Esophagus squamous epithelium (tissue), 5 donors: Measurements from ENCODE around the gene ANGPTL4. TPM values are rescaled to one million over a fixed set of nuclear protein-coding genes. Genes with fewer than 3 reads are reported as not detected.
"Not testable (repeated sequence)": the region's sequence is repeated elsewhere in the genome, so short reads cannot be mapped to it uniquely, and the experiment has no call there.

Source experiments
- DNase-seq: peaks from one replicate; lab custom pipeline; 2025; lab: John Stamatoyannopoulos, UW
- H3K27ac ChIP-seq, 4 donors: fragments of 200-600 bp; sonication (generic); one replicate each; pipeline ENCODE4 v1.5.1; 2016 to 2019; ENCODE audit warnings: mild to moderate bottlenecking in 1 of 4
- H3K27me3 ChIP-seq, 4 donors: fragments of 200-600 bp; sonication (generic); 1 replicate in 3 of 4; 2 replicates in 1 of 4; pipeline versions ENCODE4 v1.5.1 to v1.6.0; 2017 to 2021; ENCODE audit warnings: antibody characterized with exemption in 1 of 4
- H3K36me3 ChIP-seq, 3 donors: fragments of 200-600 bp; sonication (generic); one replicate each; pipeline ENCODE4 v1.5.1; 2016 to 2019
- H3K4me1 ChIP-seq, 3 donors: fragments of 200-600 bp; sonication (generic); one replicate each; pipeline ENCODE4 v1.5.1; 2017 to 2019
- H3K4me3 ChIP-seq, 4 donors: fragments of 200-600 bp; sonication (generic); 1 replicate in 3 of 4; 2 replicates in 1 of 4; pipeline ENCODE4 v1.5.1; 2016 to 2019; ENCODE audit warnings: mild to moderate bottlenecking in 2 of 4, moderate library complexity in 1 of 4
- H3K9me3 ChIP-seq, 3 donors: fragments of 200-600 bp; sonication (generic); one replicate each; pipeline ENCODE4 v1.5.1; 2016 to 2019
- POLR2A ChIP-seq, 4 donors: fragments of 450-650 bp; IDR thresholded peaks; one replicate each; pipeline ENCODE4 v1.6.1; 2017; ENCODE audit warnings: antibody characterized with exemption in 4 of 4, mild to moderate bottlenecking in 4 of 4, moderate library complexity in 3 of 4
- WGBS, 2 donors: methylation state at CpG; one replicate each; pipeline ENCODE4 v1.1.5; 2018; 5-methylcytosine and 5-hydroxymethylcytosine counted together
- intact Hi-C: fragments of 100-400 bp; cut with DNase I; formaldehyde crosslinking; loops from one replicate; pipeline ENCODE4 v1.15.0; 2022
- total RNA-seq, 4 donors: library from RNA; depleted of rRNA; stranded (reverse); fragments of >200 nt; gene quantifications; one replicate each; pipeline ENCODE4 v1.1.0, GENCODE V29; 2016
- TF ChIP-seq, protein P1 (sequence below), 6 experiments: fragments of 450-650 bp in 4 of 6; fragments of 200-600 bp in 2 of 6; sonication (generic) in 2 of 6; IDR thresholded peaks; one replicate each; pipeline ENCODE4 v1.5.1; 2016 to 2019; ENCODE audit warnings: antibody characterized with exemption in 6 of 6, mild to moderate bottlenecking in 4 of 6, moderate library complexity in 4 of 6
- donor health status: DM: yes; HTN: yes; CAD: no.

The ANGPTL4 gene
- total RNA-seq, 4 donors from 2014 or later = 17.0 to 37.1 (median 19.2) TPM

DNA sequence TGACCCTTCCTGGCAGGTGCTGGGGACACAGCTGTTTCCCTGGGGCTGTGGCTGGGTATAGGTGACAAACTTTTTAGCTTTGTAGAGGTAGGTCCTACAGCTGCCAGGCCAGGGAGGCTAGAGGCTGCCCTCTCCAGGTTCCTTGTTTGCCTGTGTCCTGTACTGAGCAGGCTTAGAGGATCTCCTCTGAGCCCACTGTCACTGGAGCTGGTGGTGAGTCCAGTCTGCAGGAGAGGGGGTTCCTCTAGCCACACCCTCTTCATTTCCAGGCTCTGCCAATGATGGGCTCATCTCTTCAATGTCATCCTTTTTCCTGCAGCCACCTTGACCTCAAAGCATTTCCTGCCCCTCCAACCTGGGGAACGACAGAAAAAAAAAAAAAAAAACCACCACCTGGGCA is 13.6 kb downstream of the ANGPTL4 start:
- TF ChIP-seq, protein P1, sequence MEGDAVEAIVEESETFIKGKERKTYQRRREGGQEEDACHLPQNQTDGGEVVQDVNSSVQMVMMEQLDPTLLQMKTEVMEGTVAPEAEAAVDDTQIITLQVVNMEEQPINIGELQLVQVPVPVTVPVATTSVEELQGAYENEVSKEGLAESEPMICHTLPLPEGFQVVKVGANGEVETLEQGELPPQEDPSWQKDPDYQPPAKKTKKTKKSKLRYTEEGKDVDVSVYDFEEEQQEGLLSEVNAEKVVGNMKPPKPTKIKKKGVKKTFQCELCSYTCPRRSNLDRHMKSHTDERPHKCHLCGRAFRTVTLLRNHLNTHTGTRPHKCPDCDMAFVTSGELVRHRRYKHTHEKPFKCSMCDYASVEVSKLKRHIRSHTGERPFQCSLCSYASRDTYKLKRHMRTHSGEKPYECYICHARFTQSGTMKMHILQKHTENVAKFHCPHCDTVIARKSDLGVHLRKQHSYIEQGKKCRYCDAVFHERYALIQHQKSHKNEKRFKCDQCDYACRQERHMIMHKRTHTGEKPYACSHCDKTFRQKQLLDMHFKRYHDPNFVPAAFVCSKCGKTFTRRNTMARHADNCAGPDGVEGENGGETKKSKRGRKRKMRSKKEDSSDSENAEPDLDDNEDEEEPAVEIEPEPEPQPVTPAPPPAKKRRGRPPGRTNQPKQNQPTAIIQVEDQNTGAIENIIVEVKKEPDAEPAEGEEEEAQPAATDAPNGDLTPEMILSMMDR (IDR thresholded peaks at IDR 0.05) = no peak
- TF ChIP-seq POLR2A (IDR thresholded peaks at IDR 0.05) = no peak
- intact Hi-C loops = no loop called here
- Histone ChIP-seq H3K27me3 (no peaks in the 10 kb centered on the region), H3K4me1 (peaks cover 0 to 8% (median 0%) of the 10 kb centered on the region in 3 donors), H3K9me3 (no peaks in the 10 kb centered on the region), H3K36me3 (peaks cover 0 to 51% (median 7%) of the 10 kb centered on the region in 3 donors), H3K4me3 (no peak overlapping the region), H3K27ac (no peak overlapping the region)
- DNase-seq = no peak
- no CpG with 5 or more reads among the region's 1 CpG for WGBS, 2 donors

DNA sequence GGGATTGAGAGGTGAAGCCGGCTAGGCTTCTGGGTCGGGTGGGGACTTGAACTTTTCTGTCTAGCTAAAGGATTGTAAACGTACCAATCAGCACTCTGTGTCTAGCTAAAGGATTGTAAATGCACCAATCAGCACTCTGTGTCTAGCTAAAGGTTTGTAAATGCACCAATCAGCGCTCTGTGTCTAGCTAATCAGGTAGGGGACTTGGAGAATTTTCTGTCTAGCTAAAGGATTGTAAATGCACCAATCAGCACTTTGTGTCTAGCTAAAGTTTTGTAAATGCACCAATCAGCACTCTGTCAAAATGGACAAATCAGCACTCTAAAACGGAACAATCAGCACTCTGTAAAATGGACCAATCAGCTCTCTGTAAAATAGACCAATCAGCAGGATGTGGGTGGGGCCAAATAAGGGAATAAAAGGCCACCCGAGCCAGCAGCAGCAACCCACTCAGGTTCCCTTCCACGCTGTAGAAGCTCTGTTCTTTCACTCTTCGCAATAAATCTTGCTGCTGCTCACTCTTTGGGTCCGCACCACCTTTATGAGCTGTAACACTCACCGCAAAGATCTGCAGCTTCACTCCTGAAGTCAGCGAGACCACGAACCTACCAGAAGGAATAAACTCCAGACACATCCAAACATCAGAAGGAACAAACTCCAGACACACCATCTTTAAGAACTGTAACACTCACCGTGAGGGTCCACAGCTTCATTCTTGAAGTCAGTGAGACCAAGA is 15.4 kb downstream of the ANGPTL4 start:
- H3K4me3 ChIP-seq, DNase-seq: not testable (repeated sequence)
- 94% methylated on average over 13 of the region's 13 CpGs for WGBS, 2 donors

DNA sequence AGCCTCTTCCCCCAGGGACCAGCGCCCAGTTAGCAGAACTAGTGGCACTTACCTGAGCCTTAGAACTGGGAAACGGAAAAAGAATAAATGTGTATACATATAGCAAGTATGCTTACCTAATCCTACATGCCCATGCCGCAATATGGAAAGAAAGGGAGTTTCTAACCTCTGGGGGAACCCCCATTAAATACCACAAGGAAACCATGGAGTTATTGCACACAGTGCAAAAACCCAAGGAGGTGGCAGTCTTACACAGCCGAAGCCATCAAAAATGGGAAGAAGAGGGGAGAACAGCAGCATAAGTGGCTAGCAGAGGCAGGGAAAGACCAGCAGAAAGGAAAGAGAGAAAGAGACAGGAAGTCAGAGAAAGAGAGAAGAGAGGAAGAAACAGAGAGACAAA is 20.6 kb downstream of the ANGPTL4 start:
- H3K9me3 ChIP-seq, H3K4me3 ChIP-seq, H3K27me3 ChIP-seq, H3K36me3 ChIP-seq, DNase-seq, intact Hi-C loops: not testable (repeated sequence)
- Histone ChIP-seq H3K4me1 (peaks cover 9 to 50% (median 23%) of the 10 kb centered on the region in 3 donors), H3K27ac (peak overlapping the region in 3 of 4 donors; percentile 78 to 85 (median 81))
- WGBS, 2 donors = 44 to 50% methylated on average over 4 of the region's 4 CpGs

More for the DNA sequence above, 15.4 kb downstream of the ANGPTL4 start:
- H3K27ac ChIP-seq, H3K9me3 ChIP-seq, H3K27me3 ChIP-seq, intact Hi-C loops: not testable (repeated sequence)
- peaks cover 0 to 14% (median 2%) of the 10 kb centered on the region in 3 donors for H3K4me1 ChIP-seq
- H3K36me3 ChIP-seq = peaks cover 0 to 34% (median 2%) of the 10 kb centered on the region in 3 donors

GRCh38 chr19:8385103-8385502 is 21.1 kb downstream of the ANGPTL4 start:
- H3K27me3 ChIP-seq, H3K36me3 ChIP-seq, intact Hi-C loops, H3K9me3 ChIP-seq, H3K4me3 ChIP-seq, DNase-seq: not testable (repeated sequence)
- WGBS, 2 donors = 29 to 31% methylated on average over 2 of the region's 2 CpGs
- Histone ChIP-seq H3K4me1 (peaks cover 9 to 52% (median 23%) of the 10 kb centered on the region in 3 donors), H3K27ac (peak overlapping the region; percentile 78 to 85 (median 80))

- intact Hi-C loops = not testable (repeated sequence)
These were observed 21.6 kb downstream of the ANGPTL4 start for GRCh38 chr19:8385566-8385965.

DNA sequence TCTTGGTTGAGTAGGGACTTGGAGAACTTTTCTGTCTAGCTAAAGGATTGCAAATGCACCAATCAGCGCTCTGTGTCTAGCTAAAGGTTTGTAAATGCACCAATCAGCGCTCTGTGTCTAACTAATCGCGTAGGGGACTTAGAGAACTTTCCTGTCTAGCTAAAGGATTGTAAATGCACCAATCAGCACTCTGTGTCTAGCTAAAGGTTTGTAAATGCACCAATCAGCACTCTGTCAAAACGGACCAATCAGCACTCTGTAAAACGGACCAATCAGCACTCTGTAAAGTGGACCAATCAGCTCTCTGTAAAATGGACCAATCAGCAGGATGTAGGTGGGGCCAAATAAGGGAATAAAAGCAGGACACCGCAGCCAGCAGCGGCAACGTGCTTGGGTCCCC is 22.5 kb downstream of the ANGPTL4 start:
- H3K4me3 ChIP-seq, DNase-seq, H3K36me3 ChIP-seq, H3K9me3 ChIP-seq, H3K27me3 ChIP-seq, intact Hi-C loops: not testable (repeated sequence)
- peak overlapping the region; percentile 78 to 85 (median 80) for H3K27ac ChIP-seq
- WGBS, 2 donors = 85 to 97% methylated on average over 9 of the region's 9 CpGs
- H3K4me1 ChIP-seq = peaks cover 15 to 60% (median 28%) of the 10 kb centered on the region in 3 donors

More at GRCh38 chr19:8385566-8385965, 21.6 kb downstream of the ANGPTL4 start:
- not testable (repeated sequence) for H3K4me3 ChIP-seq, H3K9me3 ChIP-seq, DNase-seq, H3K36me3 ChIP-seq, H3K27me3 ChIP-seq
- peak overlapping the region; percentile 78 to 85 (median 80) for H3K27ac ChIP-seq
- WGBS, 2 donors = 37 to 53% methylated on average over 3 of the region's 3 CpGs
- H3K4me1 ChIP-seq = peaks cover 9 to 52% (median 23%) of the 10 kb centered on the region in 3 donors

GRCh38 chr19:8386990-8387389 is 23.0 kb downstream of the ANGPTL4 start:
- no peak for TF ChIP-seq POLR2A (IDR thresholded peaks at IDR 0.05)
- TF ChIP-seq, protein P1 (IDR thresholded peaks at IDR 0.05) = no peak
- Histone ChIP-seq H3K9me3 (no peaks in the 10 kb centered on the region), H3K4me1 (peaks cover 21 to 65% (median 34%) of the 10 kb centered on the region in 3 donors), H3K27me3 (no peaks in the 10 kb centered on the region), H3K4me3 (no peak overlapping the region), H3K27ac (peak overlapping the region; percentile 78 to 85 (median 80)), H3K36me3 (no peaks in the 10 kb centered on the region)
- intact Hi-C loops = no loop called here
- DNase-seq = no peak
- 64 to 92% methylated on average over 4 of the region's 4 CpGs for whole genome bisulfite sequencing, 2 donors
